HFF-Myc (cell line): Measurements from ENCODE around the gene MSI2.

Source experiments
- DNase-seq: peaks from one replicate; pipeline ENCODE4 v3.0.0-alpha.2; 2011; ENCODE audit warnings: low read depth; ENCODE audit errors: extremely low read depth
- H3K4me3 ChIP-seq: replicated peaks from 2 replicates; pipeline ENCODE4 v1.5.1; 2011; ENCODE audit warnings: low read depth, mild to moderate bottlenecking, control low read depth, low read length
- CTCF ChIP-seq: IDR thresholded peaks from 2 replicates; pipeline ENCODE4 v1.5.1; 2012; ENCODE audit warnings: mild to moderate bottlenecking, low read depth, low read length, control low read depth; ENCODE audit errors: missing control alignments

MSI2 gene

GRCh38 chr17:57234061-57234738 is 22.1 kb upstream of the MSI2 start:
- no peak for DNase-seq
- H3K4me3 ChIP-seq, result no peak overlapping the region
- TF ChIP-seq CTCF, result no peak

DNA sequence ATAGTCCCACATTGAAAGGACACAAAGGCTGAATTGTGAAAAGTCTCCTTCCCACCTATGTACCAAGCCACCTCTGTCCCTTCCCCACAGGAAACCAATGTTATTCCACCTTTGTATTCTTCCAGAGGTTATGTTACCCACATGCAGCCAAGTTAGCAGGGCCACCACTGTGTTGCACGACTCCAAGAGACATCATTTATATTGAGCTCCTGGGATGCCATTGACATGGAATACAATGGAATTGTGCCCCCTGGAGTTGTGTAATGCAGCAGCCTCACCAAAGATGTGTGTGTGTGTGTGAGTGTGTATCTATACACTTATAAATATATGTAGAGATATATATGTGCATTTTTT is 21.6 kb upstream of the MSI2 start:
- no peak overlapping the region for H3K4me3 ChIP-seq
- TF ChIP-seq CTCF, result no peak
- DNase-seq, result no peak

DNA sequence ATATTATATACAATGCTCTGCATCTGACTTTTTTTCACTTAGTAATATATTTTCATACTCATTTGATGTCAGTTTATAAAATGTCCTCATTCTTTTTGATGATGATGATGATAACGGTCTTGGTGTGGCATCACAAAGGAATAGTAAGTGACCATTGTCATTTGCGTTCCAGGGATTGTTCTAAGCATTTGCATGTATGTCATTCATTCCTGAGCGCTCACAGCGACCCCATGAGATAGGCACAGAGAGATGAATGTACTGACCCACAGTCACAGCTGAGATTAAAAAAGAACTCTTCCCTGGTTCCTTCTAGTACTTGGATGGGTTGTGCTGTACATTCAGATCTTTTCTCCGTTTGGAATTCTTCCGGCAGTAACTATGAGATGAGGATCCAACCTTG is 21.2 kb upstream of the MSI2 start:
- no peak for DNase-seq
- H3K4me3 ChIP-seq, result no peak overlapping the region
- TF ChIP-seq CTCF, result no peak

DNA sequence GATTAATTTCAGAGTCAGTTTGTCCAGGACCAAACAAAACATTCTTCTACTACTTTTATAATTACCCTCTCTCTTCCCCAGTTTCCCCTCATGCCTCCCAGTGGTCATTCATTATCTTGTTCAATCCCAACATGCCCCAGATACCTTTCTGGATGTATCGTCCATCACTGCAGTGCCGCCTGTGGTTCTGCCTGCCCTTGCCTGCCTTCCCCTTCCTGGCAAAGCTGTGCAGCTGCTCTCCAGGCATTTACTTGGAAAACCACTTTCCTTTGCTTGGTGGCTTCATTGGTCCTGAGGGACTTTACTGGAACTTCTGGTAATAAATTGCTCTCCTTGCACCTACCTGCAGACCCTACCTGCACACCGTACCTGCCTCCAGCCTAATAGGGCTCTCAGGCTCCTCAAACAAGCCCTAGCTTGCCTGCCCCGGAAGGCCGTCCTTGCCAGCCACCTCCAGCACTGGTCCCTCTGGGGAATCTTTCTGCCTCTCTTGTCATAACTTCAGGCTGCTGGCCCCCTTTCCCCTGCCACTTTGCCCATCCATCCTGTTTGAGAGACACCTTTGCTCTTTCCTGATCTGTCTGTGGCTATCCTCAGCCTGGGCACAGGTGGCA is 19.5 kb upstream of the MSI2 start:
- DNase-seq, result no peak
- TF ChIP-seq CTCF, result no peak
- H3K4me3 ChIP-seq, result no peak overlapping the region

GRCh38 chr17:57240648-57241047 is 15.7 kb upstream of the MSI2 start:
- H3K4me3 ChIP-seq, result no peak overlapping the region
- no peak for DNase-seq
- no peak for TF ChIP-seq CTCF

- no peak for TF ChIP-seq CTCF
- no peak for DNase-seq
- H3K4me3 ChIP-seq, result no peak overlapping the region
These were observed 14.2 kb upstream of the MSI2 start for GRCh38 chr17:57242148-57242547.

GRCh38 chr17:57243171-57243622 is 13.1 kb upstream of the MSI2 start:
- no peak overlapping the region for H3K4me3 ChIP-seq
- peak; percentile 100 for TF ChIP-seq CTCF
- peak; percentile 40 for DNase-seq
